GM12891 (cell line): ENCODE data around the gene EFNA4.

Experiments used
- POLR2A ChIP-seq: IDR thresholded peaks from 2 replicates; pipeline ENCODE4 v1.6.1; 2011; ENCODE audit warnings: low read depth, low read length, control low read depth
- POLR2AphosphoS5 ChIP-seq: IDR thresholded peaks from 2 replicates; pipeline ENCODE4 v1.6.1; 2011; ENCODE audit warnings: low read depth, low read length, control low read depth
- TAF1 ChIP-seq: IDR thresholded peaks from 2 replicates; pipeline ENCODE4 v1.6.1; 2011; ENCODE audit warnings: low read depth, low read length, control low read depth

GRCh38 chr1:155085504-155086127 lies 22.1 kb downstream of the EFNA4 start:
- TF ChIP-seq POLR2A (no peak), TAF1 (no peak), POLR2AphosphoS5 (no peak)
